GM23338 (cell line): ENCODE measurements around the gene ST7L.

Experiments
- CTCF ChIP-seq, 2 experiments: fragments of 200-600 bp in 1 of 2; sonication (generic) in 1 of 2; conservative IDR thresholded peaks; 2 replicates each; pipeline versions ENCODE4 v1.5.1 to v1.6.1; 2016 to 2017; ENCODE audit warnings: antibody characterized with exemption in 2 of 2, low read depth in 2 of 2, mild to moderate bottlenecking in 2 of 2, moderate library complexity in 1 of 2
- EZH2 ChIP-seq: fragments of 200-600 bp; sonication (generic); IDR thresholded peaks from one replicate; pipeline ENCODE4 v1.8.0; 2017; ENCODE audit warnings: antibody characterized with exemption, mild to moderate bottlenecking, low read depth; ENCODE audit not compliant: unreplicated experiment
- EZH2phosphoT487 ChIP-seq: fragments of 200-600 bp; sonication (generic); IDR thresholded peaks from one replicate; pipeline ENCODE4 v1.8.1; 2018; ENCODE audit warnings: antibody characterized with exemption; ENCODE audit not compliant: unreplicated experiment
- POLR2AphosphoS5 ChIP-seq: IDR thresholded peaks from 2 replicates; pipeline ENCODE4 v1.6.1; 2016; ENCODE audit warnings: antibody characterized with exemption, low read depth
- REST ChIP-seq: IDR thresholded peaks from one replicate; pipeline ENCODE4 v1.6.1; 2018; ENCODE audit warnings: antibody characterized with exemption; ENCODE audit not compliant: unreplicated experiment
- ZNF114 ChIP-seq: fragments of 250-450 bp; sonication (Bioruptor Pico); IDR thresholded peaks from 2 replicates; pipeline ENCODE4 v1.5.0; 2020; ENCODE audit warnings: mild to moderate bottlenecking, moderate library complexity

- 0 out of 4 replicates have a peak, but pooled peaks of 1 of the 2 experiments have one; percentile 5 for TF ChIP-seq CTCF (conservative IDR thresholded peaks at IDR 0.05; ENCODE audit: low read depth in 2 of 2)
- peak; percentile 72 for TF ChIP-seq EZH2
- TF ChIP-seq ZNF114: no peak
- TF ChIP-seq REST: no peak
- TF ChIP-seq POLR2AphosphoS5: no peak
- TF ChIP-seq EZH2phosphoT487: no peak
Observed at GRCh38 chr1:112508278-112509004, 110.5 kb downstream of the ST7L start, which contains the start of gene WNT2B.
